Endothelial cell of umbilical vein (primary cell): ENCODE results near the gene HMG20B. TPM values are rescaled to one million over a fixed set of nuclear protein-coding genes. Genes with fewer than 3 reads are reported as not detected.

Experiments
- BruUV-seq: library from RNA; stranded (reverse); fragments of 400-500 nt; replicated peaks from 2 replicates; lab custom pipeline; 2021; lab: Mats Ljungman, UMichigan
- CTCF ChIA-PET: fragments of 300-600, 350-600 bp; sonication (Branson Sonifier 250); formaldehyde crosslinking; loops from one replicate; lab custom pipeline; 2021; ENCODE audit warnings: antibody characterized with exemption, inconsistent platforms; lab: Charles Lee
- POLR2A ChIA-PET: fragments of 300-600, 350-600 bp; sonication (Branson Sonifier 250); formaldehyde crosslinking; loops from one replicate; lab custom pipeline; 2021; ENCODE audit warnings: antibody characterized with exemption, inconsistent platforms; lab: Charles Lee
- DNase-seq: peaks from one replicate; pipeline ENCODE4 v3.0.0-alpha.2; 2011; ENCODE audit warnings: low read depth, low spot score
- FAIRE-seq: peaks from 2 replicates; lab custom pipeline; 2011; peaks lifted over from hg19 to GRCh38; lab: Jason Lieb, UNC
- H2AFZ ChIP-seq: 2 replicates; pipeline ENCODE4 v1.6.0; 2012; ENCODE audit warnings: low read depth, low read length, control low read depth, inconsistent platforms
- H3K27ac ChIP-seq: 2 replicates; pipeline ENCODE4 v1.5.1; 2011; ENCODE audit warnings: low read depth, mild to moderate bottlenecking, control low read depth, low read length, moderate library complexity; ENCODE audit not compliant: insufficient read depth
- H3K27me3 ChIP-seq, 2 experiments: 2 replicates each; pipeline versions ENCODE4 v1.6.0 to v1.6.1; 2011; ENCODE audit warnings: low read length in 2 of 2, mixed read lengths in 1 of 2; ENCODE audit not compliant: control insufficient read depth in 2 of 2, insufficient read depth in 2 of 2
- H3K36me3 ChIP-seq, 2 experiments: 2 replicates in 1 of 2; 3 replicates in 1 of 2; pipeline ENCODE4 v1.5.1; 2011; ENCODE audit warnings: low read length in 2 of 2, mild to moderate bottlenecking in 1 of 2, moderate library complexity in 1 of 2; ENCODE audit not compliant: control insufficient read depth in 2 of 2, insufficient read depth in 2 of 2; ENCODE audit errors: extremely low read depth in 1 of 2
- H3K4me1 ChIP-seq: 3 replicates; pipeline ENCODE4 v1.5.1; 2011; ENCODE audit warnings: mild to moderate bottlenecking, low read length; ENCODE audit not compliant: control insufficient read depth, insufficient read depth; ENCODE audit errors: extremely low read depth
- H3K4me2 ChIP-seq: 2 replicates; pipeline ENCODE4 v1.6.1; 2011; ENCODE audit warnings: low read length, control low read depth, mixed read lengths; ENCODE audit not compliant: insufficient read depth
- H3K4me3 ChIP-seq, 3 experiments: fragments of 200-600 bp in 1 of 3; sonication (generic), shearing (Covaris generic) in 1 of 3; replicated peaks in 1 of 3; 2 replicates each; pipeline ENCODE4 v1.5.1; 2011 to 2016; ENCODE audit warnings: control low read depth in 3 of 3, low read length in 3 of 3, mild to moderate bottlenecking in 2 of 3, inconsistent platforms in 1 of 3, low read depth in 1 of 3, moderate library complexity in 1 of 3; ENCODE audit not compliant: insufficient read depth in 1 of 3
- H3K79me2 ChIP-seq: 2 replicates; pipeline ENCODE4 v1.6.0; 2012; ENCODE audit warnings: low read length, inconsistent platforms; ENCODE audit not compliant: control insufficient read depth, insufficient read depth
- H3K9ac ChIP-seq: replicated peaks from 2 replicates; pipeline ENCODE3; 2011; ENCODE audit warnings: low read length, control low read depth; ENCODE audit not compliant: insufficient read depth; ENCODE audit errors: extremely low read depth
- H3K9me1 ChIP-seq: replicated peaks from 3 replicates; pipeline ENCODE4 v1.6.0; 2011; ENCODE audit warnings: mild to moderate bottlenecking, low read length; ENCODE audit not compliant: control insufficient read depth, insufficient read depth; ENCODE audit errors: extremely low read depth
- H3K9me3 ChIP-seq: replicated peaks from 2 replicates; pipeline ENCODE4 v1.5.1; 2012; ENCODE audit warnings: low read length, inconsistent platforms; ENCODE audit not compliant: control insufficient read depth, insufficient read depth
- H4K20me1 ChIP-seq: replicated peaks from 2 replicates; pipeline ENCODE3; 2011; ENCODE audit warnings: mild to moderate bottlenecking, low read length; ENCODE audit not compliant: control insufficient read depth, insufficient read depth; ENCODE audit errors: extremely low read depth
- CTCF ChIP-seq, 2 donors: IDR thresholded peaks; 1 replicate in 1 of 2; 2 replicates in 1 of 2; pipeline ENCODE4 v1.5.1; 2011; ENCODE audit warnings: low read length in 2 of 2, mild to moderate bottlenecking in 2 of 2, moderate library complexity in 2 of 2, control low read depth in 1 of 2, inconsistent platforms in 1 of 2, low read depth in 1 of 2; ENCODE audit not compliant: insufficient read depth in 1 of 2; ENCODE audit errors: extremely low read depth in 1 of 2
- EZH2 ChIP-seq: IDR thresholded peaks from 2 replicates; pipeline ENCODE4 v1.6.1; 2012; ENCODE audit warnings: borderline replicate concordance, low read depth, mild to moderate bottlenecking, moderate library complexity, low read length, inconsistent platforms; ENCODE audit not compliant: severe bottlenecking
- FOS ChIP-seq: IDR thresholded peaks from 2 replicates; pipeline ENCODE4 v1.6.1; 2011; ENCODE audit warnings: mild to moderate bottlenecking, low read length, moderate library complexity, borderline replicate concordance; ENCODE audit not compliant: insufficient read depth
- GATA2 ChIP-seq: IDR thresholded peaks from 2 replicates; pipeline ENCODE4 v1.7.0; 2011; ENCODE audit warnings: low read depth, mild to moderate bottlenecking, moderate library complexity, mixed read lengths, low read length; ENCODE audit not compliant: insufficient read length, insufficient read depth
- JUN ChIP-seq: IDR thresholded peaks from 2 replicates; pipeline ENCODE4 v1.6.1; 2011; ENCODE audit warnings: borderline replicate concordance, low read depth; ENCODE audit not compliant: insufficient read length, insufficient read depth
- MAX ChIP-seq: IDR thresholded peaks from 2 replicates; pipeline ENCODE4 v1.6.1; 2011; ENCODE audit not compliant: insufficient read depth, insufficient read length
- MYC ChIP-seq: IDR thresholded peaks from one replicate; pipeline ENCODE4 v1.6.1; 2011; ENCODE audit warnings: mild to moderate bottlenecking, low read depth, low read length
- POLR2A ChIP-seq: IDR thresholded peaks from 2 replicates; pipeline ENCODE4 v1.6.1; 2012; ENCODE audit warnings: low read depth, mild to moderate bottlenecking, control low read depth, low read length
- POLR2AphosphoS5 ChIP-seq: IDR thresholded peaks from 2 replicates; pipeline ENCODE4 v1.6.1; 2012; ENCODE audit warnings: low read depth, mild to moderate bottlenecking, control low read depth, low read length, moderate library complexity; ENCODE audit not compliant: insufficient read depth
- dilution Hi-C: fragments of 300-500 bp; cut with MboI; formaldehyde crosslinking; loops from one replicate; pipeline ENCODE4 v1.15.0; 2019; ENCODE audit warnings: low sequenced_read_pairs; ENCODE audit not compliant: extremely low pct_ligation_motif_present
- intact Hi-C: fragments of 100-400 bp; cut with micrococcal nuclease; formaldehyde crosslinking; loops from one replicate; pipeline ENCODE4 v1.10.0; 2022
- polyA plus RNA-seq, 4 experiments: library from polyadenylated mRNA; depleted of rRNA in 3 of 4; stranded (reverse) in 3 of 4; unstranded in 1 of 4; fragments of >200 nt; gene quantifications; 2 replicates each; pipeline versions ENCODE4 v1.2.1 to v1.2.3, GENCODE V29; 2011 to 2012; ENCODE audit warnings: missing spikeins in 1 of 4
- total RNA-seq: library from RNA; stranded (reverse); gene quantifications from 2 replicates; pipeline ENCODE4 v1.2.3, GENCODE V29; 2021

The HMG20B gene
- total and polyA plus RNA-seq, 2 donors (not counting 3 experiments of a cell fraction or from before 2014, with no cell fraction given), result 53.2 to 98.2 TPM

- H3K9me3 ChIP-seq, result no peaks in the 10 kb centered on the region
- no TSS peak for BruUV-seq
- FAIRE-seq (no peak), DNase-seq (no peak)
- no peaks in the 10 kb centered on the region for H3K79me2 ChIP-seq
- H3K27ac ChIP-seq, result no peak overlapping the region
- H3K4me3 ChIP-seq, result no peak overlapping the region
- ChIA-PET POLR2A (no interaction called here), CTCF (no interaction called here)
- TF ChIP-seq FOS, result no peak
- TF ChIP-seq MAX, result no peak
- no peak for TF ChIP-seq MYC
- no peak for TF ChIP-seq GATA2
- TF ChIP-seq POLR2A, result no peak
- no peak for TF ChIP-seq CTCF (IDR thresholded peaks at IDR 0.05; ENCODE audit: extremely low read depth in 1 of 2, insufficient read depth in 1 of 2, low read depth in 1 of 2, low read length in 2 of 2)
- TF ChIP-seq EZH2, result no peak
- no peak for TF ChIP-seq JUN
- TF ChIP-seq POLR2AphosphoS5, result no peak
- no peaks in the 10 kb centered on the region for H3K27me3 ChIP-seq
- H3K4me2 ChIP-seq, result peak overlapping the region; percentile 53
- intact Hi-C loops, result loop anchor here (2.0 to 5.0 kb wide), 2 partner anchors 21 to 33 kb away; partner anchors contain the start of genes GIPC3 and HMG20B
- H4K20me1 ChIP-seq, result no peaks in the 10 kb centered on the region
- H3K36me3 ChIP-seq, result no peaks in the 10 kb centered on the region
- no peaks in the 10 kb centered on the region for H3K9me1 ChIP-seq
- peaks cover 23% of the 10 kb centered on the region for H3K4me1 ChIP-seq
- no peak overlapping the region for H2AFZ ChIP-seq
- dilution Hi-C loops, result no loop called here
- no peak overlapping the region for H3K9ac ChIP-seq
These were observed 33.0 kb downstream of the HMG20B start for GRCh38 chr19:3605770-3606169.
